ENCODE measurements around the gene ETV3.

The ETV3 gene

GRCh38 chr1:157154291-157154690, 16.1 kb upstream of the ETV3 start:
- Mint-ChIP-seq H3K27me3 (peaks cover 33 to 67% of the 10 kb centered on the region in 2 donors), H3K4me3 (no peak overlapping the region), H3K9me3 (no peaks in the 10 kb centered on the region), H3K36me3 (no peaks in the 10 kb centered on the region), H3K4me1 (peaks cover 17 to 48% of the 10 kb centered on the region in 2 donors), H3K27ac (no peak overlapping the region)
- DNase-seq (no peak), ATAC-seq (replicated peaks) (no peak)

GRCh38 chr1:157153746-157154145, 15.6 kb upstream of the ETV3 start:
- no peak overlapping the region for H3K4me3 Mint-ChIP-seq
- no peaks in the 10 kb centered on the region for H3K36me3 Mint-ChIP-seq
- DNase-seq (no peak), ATAC-seq (replicated peaks) (no peak)
- H3K27me3 Mint-ChIP-seq, result peaks cover 37 to 61% of the 10 kb centered on the region in 2 donors
- no peak overlapping the region for H3K27ac Mint-ChIP-seq
- no peaks in the 10 kb centered on the region for H3K9me3 Mint-ChIP-seq
- peaks cover 18 to 53% of the 10 kb centered on the region in 2 donors for H3K4me1 Mint-ChIP-seq

DNA sequence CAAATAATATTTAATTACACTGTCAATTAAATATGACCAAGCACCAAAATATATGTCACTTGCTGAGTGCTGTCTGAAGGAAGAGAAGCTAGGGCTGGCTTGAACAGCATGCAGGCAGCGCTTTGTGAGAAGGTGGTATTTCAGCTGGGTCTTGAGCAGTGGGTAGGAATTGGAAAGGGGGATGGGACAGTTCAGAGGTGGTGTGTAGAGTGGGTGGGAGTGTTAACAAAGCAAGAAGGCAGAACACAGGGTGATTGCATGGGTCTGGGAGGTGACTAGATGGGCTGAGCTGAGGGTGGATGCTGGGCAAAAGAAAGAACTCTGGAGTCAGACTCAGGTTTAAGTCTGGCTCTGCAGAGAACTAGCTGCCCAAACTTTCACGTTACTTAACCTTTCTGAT, 14.3 kb upstream of the ETV3 start:
- Mint-ChIP-seq H3K36me3 (no peaks in the 10 kb centered on the region), H3K9me3 (no peaks in the 10 kb centered on the region), H3K27me3 (peaks cover 29 to 49% of the 10 kb centered on the region in 2 donors), H3K27ac (no peak overlapping the region), H3K4me1 (peaks cover 28 to 65% of the 10 kb centered on the region in 2 donors), H3K4me3 (no peak overlapping the region)
- no peak for DNase-seq
- no peak for ATAC-seq (replicated peaks)

DNA sequence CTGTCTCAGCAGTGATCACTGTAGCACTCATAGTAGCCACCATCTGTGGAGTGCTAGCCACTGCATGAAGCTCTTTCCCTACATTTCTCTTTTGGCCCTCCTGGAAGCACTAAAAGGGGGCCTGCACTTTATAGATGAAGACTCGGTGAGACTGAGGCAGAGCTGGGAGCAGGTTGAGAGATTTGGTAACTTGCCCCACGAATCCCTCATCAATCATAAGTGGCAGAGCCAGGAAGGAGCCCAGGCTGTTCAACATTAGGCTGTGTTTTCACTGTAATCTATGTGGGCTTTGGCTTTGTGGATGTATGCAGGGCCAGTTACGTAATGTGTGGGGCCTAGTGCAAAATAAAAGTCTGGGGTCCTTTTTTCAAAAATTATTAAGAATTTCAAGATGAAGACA, 13.3 kb upstream of the ETV3 start:
- H3K4me3 Mint-ChIP-seq, result no peak overlapping the region
- ATAC-seq (replicated peaks), result no peak
- H3K27ac Mint-ChIP-seq, result no peak overlapping the region

GRCh38 chr1:157151073-157151472, 12.9 kb upstream of the ETV3 start:
- peak overlapping the region; percentile 33 for H3K27ac Mint-ChIP-seq
- H3K36me3 Mint-ChIP-seq, result no peaks in the 10 kb centered on the region
- peaks cover 33 to 74% of the 10 kb centered on the region in 2 donors for H3K4me1 Mint-ChIP-seq
- peaks cover 19 to 40% of the 10 kb centered on the region in 2 donors for H3K27me3 Mint-ChIP-seq
- no peak for ATAC-seq (replicated peaks)
- no peak overlapping the region for H3K4me3 Mint-ChIP-seq
- no peaks in the 10 kb centered on the region for H3K9me3 Mint-ChIP-seq
- no peak for DNase-seq

More for the DNA sequence above, 13.3 kb upstream of the ETV3 start:
- DNase-seq, result no peak
- Mint-ChIP-seq H3K27me3 (peaks cover 22 to 43% of the 10 kb centered on the region in 2 donors), H3K36me3 (no peaks in the 10 kb centered on the region), H3K9me3 (no peaks in the 10 kb centered on the region), H3K4me1 (peaks cover 33 to 75% of the 10 kb centered on the region in 2 donors)

DNA sequence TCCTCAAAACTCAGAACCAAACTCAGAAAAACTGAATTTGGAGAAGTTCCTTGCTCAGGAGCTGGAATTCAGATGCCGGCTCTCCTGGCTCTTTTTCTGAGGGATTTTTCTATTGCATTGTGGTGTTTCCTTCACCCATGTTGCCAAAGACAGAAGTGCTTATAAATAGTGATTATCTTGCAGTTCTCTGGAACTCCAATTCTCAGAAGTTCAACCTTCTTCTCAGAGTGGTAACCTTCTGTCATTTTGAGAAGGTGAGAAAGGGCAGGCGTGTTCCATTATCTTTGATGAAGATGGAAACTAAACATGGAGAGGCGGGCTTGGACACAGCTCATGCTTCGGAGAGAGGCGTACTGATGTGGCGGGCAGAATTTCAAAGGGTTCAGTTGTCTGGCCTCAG, 12.4 kb upstream of the ETV3 start:
- DNase-seq (no peak), ATAC-seq (replicated peaks) (no peak)
- Mint-ChIP-seq H3K4me3 (no peak overlapping the region), H3K9me3 (no peaks in the 10 kb centered on the region), H3K4me1 (peaks cover 30 to 70% of the 10 kb centered on the region in 2 donors), H3K36me3 (no peaks in the 10 kb centered on the region), H3K27ac (peak overlapping the region; percentile 33), H3K27me3 (peaks cover 15 to 36% of the 10 kb centered on the region in 2 donors)

DNA sequence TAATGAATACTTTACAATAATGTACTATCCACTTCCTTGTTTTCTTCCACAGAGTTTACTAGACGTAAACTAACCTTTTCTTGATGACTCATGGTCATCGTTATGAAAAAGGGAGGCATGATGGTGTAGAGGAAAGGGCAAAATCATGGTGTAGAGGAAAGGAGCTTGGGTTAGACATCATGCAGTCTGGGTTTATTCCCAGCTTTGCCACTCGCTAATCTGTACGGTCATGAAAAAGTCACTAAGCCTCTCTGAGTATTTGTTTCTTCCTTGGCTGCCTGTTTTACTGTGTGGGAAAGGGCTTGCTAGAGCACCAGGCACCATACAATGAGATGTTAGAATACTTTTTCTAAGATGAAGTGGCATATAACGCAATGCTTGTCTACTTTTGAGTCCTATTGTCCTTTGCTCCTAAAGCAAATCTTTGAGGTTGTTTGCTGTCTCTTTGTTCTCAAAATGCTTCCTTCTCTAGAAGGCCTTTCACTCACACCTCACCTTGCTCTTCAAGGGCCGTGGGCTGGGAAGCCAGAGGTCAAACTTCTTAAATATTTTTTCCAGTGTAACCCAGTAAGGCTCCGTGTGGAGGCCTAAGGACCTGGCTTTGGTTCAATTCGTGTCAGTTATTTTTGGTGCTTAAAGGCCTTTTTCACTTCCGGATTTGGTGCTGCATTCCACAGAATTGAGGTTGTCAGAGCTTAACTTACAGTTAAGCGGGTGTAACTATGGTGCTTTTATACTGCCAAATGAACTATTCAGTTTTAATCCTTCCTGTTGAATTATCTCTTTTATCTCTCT, 9.9 kb upstream of the ETV3 start:
- Mint-ChIP-seq H3K9me3 (no peaks in the 10 kb centered on the region), H3K27ac (peak overlapping the region; percentile 80), H3K4me3 (peak overlapping the region; percentile 4 to 7), H3K4me1 (peaks cover 33 to 57% of the 10 kb centered on the region in 2 donors), H3K36me3 (no peaks in the 10 kb centered on the region), H3K27me3 (peaks cover 8 to 14% of the 10 kb centered on the region in 2 donors)
- peak; percentile 72 to 78 for ATAC-seq (replicated peaks)
- DNase-seq, result no peak

- no peak for ATAC-seq (replicated peaks)
- Mint-ChIP-seq H3K4me1 (peaks cover 38 to 66% of the 10 kb centered on the region in 2 donors), H3K9me3 (no peaks in the 10 kb centered on the region), H3K27ac (peak overlapping the region; percentile 21), H3K36me3 (no peaks in the 10 kb centered on the region), H3K27me3 (peaks cover 8 to 14% of the 10 kb centered on the region in 2 donors), H3K4me3 (peak overlapping the region in 1 of 2 donors; percentile 4)
- no peak for DNase-seq
Measured at GRCh38 chr1:157147037-157147436, 8.8 kb upstream of the ETV3 start.

GRCh38 chr1:157146244-157146643, 8.0 kb upstream of the ETV3 start:
- no peak for ATAC-seq (replicated peaks)
- Mint-ChIP-seq H3K4me3 (no peak overlapping the region), H3K9me3 (no peaks in the 10 kb centered on the region), H3K36me3 (no peaks in the 10 kb centered on the region), H3K27ac (no peak overlapping the region), H3K27me3 (peaks cover 8 to 9% of the 10 kb centered on the region in 2 donors), H3K4me1 (peaks cover 42 to 68% of the 10 kb centered on the region in 2 donors)
- no peak for DNase-seq

DNA sequence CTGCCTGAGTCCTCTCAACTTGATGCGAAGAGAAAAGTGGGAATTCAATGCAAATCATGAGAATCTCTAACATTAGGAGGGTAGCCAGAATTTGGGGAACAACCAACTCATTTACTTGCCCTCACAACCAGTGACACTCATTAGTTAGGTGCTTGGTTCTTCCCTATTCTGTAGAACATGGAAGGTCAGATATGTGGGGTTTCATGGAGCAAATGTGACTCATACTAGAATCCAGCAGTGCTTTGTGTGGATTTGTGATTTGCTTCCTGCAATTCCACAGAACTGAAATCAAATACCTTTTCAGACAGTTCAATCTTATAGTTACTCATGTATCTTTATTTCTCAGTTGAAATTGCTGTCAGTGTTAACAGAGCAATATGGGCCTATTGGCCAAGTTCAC, 6.9 kb upstream of the ETV3 start:
- Mint-ChIP-seq H3K27ac (no peak overlapping the region), H3K4me3 (no peak overlapping the region), H3K9me3 (no peaks in the 10 kb centered on the region), H3K36me3 (no peaks in the 10 kb centered on the region), H3K27me3 (peaks cover 0 to 8% of the 10 kb centered on the region in 2 donors), H3K4me1 (peaks cover 47 to 71% of the 10 kb centered on the region in 2 donors)
- DNase-seq, result no peak
- ATAC-seq (replicated peaks), result no peak

DNA sequence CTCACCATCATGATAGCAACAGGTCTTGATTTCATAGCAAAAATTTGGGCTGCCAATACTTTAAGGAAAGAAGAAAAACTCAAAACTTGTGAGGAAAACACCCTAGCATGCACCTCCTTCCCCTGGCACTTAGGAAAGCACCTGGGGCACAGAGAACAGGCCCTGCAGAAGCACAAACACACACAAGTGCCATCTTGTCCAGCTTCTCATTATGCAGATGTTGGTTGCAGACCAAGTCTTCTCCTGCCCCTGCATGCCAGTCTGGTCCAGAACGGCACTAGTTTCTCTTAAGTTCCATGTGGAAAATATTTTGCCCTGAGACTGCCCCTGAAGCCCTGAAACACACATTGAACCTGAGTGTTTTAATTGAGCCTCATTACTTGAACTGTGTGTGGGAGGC, 6.3 kb upstream of the ETV3 start:
- Mint-ChIP-seq H3K4me3 (no peak overlapping the region), H3K27me3 (peaks cover 0 to 8% of the 10 kb centered on the region in 2 donors), H3K9me3 (no peaks in the 10 kb centered on the region), H3K4me1 (peaks cover 48 to 74% of the 10 kb centered on the region in 2 donors), H3K27ac (no peak overlapping the region), H3K36me3 (no peaks in the 10 kb centered on the region)
- DNase-seq (no peak), ATAC-seq (replicated peaks) (no peak)

DNA sequence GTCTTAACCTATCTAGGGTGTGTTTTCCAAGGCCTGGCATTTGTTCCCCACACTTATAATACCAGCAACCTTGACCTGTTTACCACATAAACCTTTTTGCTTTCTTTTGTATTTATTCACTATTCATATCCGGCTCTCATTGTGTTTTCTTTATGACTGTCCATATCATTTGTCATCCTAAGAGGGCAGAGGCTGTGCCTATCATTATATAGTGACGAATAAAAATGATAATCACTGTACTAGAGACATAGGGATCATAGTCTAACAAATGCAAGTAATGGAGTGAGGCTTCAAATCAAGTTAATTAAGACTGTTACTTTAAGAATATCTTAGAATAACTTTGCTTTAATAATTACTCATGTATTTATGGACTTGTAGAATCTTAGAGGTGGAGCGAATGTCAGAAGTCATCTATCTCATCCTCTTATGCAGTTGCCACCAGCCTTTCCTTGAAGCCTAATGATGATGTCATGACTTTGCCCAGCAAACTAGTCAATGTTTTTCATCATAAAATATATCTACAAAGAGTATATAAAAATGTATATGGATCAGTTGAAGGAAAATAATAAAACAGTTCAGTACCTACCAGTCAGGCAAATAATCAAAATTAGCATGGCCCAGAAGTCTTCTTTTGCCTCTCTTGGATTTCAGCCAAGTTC, 4.7 kb upstream of the ETV3 start:
- Mint-ChIP-seq H3K4me1 (peaks cover 47 to 72% of the 10 kb centered on the region in 2 donors), H3K27ac (peak overlapping the region; percentile 11), H3K36me3 (peaks cover 2 to 8% of the 10 kb centered on the region in 2 donors), H3K4me3 (no peak overlapping the region), H3K9me3 (no peaks in the 10 kb centered on the region), H3K27me3 (peaks cover 0 to 4% of the 10 kb centered on the region in 2 donors)
- ATAC-seq (replicated peaks), result peak in 1 of 2 donors; percentile 5
- no peak for DNase-seq

- Mint-ChIP-seq H3K27ac (peak overlapping the region; percentile 20), H3K27me3 (peaks cover 0 to 4% of the 10 kb centered on the region in 2 donors), H3K4me3 (no peak overlapping the region), H3K4me1 (peaks cover 47 to 65% of the 10 kb centered on the region in 2 donors), H3K9me3 (no peaks in the 10 kb centered on the region), H3K36me3 (peaks cover 9 to 15% of the 10 kb centered on the region in 2 donors)
- DNase-seq (no peak), ATAC-seq (replicated peaks) (peak; percentile 49 to 50)
Measured at GRCh38 chr1:157142201-157142600, 4.0 kb upstream of the ETV3 start.

- H3K36me3 Mint-ChIP-seq, result peaks cover 12 to 23% of the 10 kb centered on the region in 2 donors
Measured at GRCh38 chr1:157141212-157141855, 3.1 kb upstream of the ETV3 start.

More at GRCh38 chr1:157141212-157141855, 3.1 kb upstream of the ETV3 start:
- DNase-seq (no peak), ATAC-seq (replicated peaks) (no peak)
- Mint-ChIP-seq H3K9me3 (no peaks in the 10 kb centered on the region), H3K27me3 (peaks cover 0 to 4% of the 10 kb centered on the region in 2 donors), H3K27ac (peak overlapping the region; percentile 70), H3K4me1 (peaks cover 46 to 65% of the 10 kb centered on the region in 2 donors), H3K4me3 (peak overlapping the region in 1 of 2 donors; percentile 26)

Measured in stimulated activated naive B cell treated with anti-CD40 and anti-IgM and Interleukin-4, amounts not matched to agents 10 μg/mL and 1 μg/mL and 100 μg/mL, for 72 hours (primary cell).